ENCODE results near the gene NLRC3.

DNA sequence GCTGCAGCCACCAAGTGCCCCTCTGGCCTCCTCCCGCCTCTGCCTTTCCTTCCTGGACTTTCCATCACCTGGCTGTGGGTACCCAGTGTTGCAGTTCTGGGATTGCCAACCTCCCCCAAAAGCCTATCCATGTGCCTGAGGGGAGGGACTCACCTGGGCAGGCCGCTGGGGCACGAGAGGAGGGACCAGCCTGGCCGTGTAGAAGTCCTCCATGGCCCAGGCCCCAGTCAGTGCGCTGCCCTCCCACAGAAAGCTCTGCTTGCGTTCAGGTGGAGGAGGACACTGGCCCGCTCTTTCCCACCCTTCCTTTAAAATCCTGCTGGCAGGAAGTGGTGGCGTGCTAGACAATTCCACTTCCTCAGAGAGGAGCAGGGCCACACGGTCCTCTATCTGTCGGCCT lies 20.0 kb upstream of the NLRC3 start:
- TF ChIP-seq CTCF (IDR thresholded peaks at IDR 0.05): no peak
- TF ChIP-seq POLR2A (IDR thresholded peaks at IDR 0.05): no peak

Measured in uterus (tissue), 2 donors.